A673 (cell line): ENCODE measurements around the gene ADGRG3. TPM values are rescaled to one million over a fixed set of nuclear protein-coding genes. Genes with fewer than 3 reads are reported as not detected.

ENCODE experiments used
- BruUV-seq: library from RNA; stranded (reverse); fragments of 400-500 nt; replicated peaks from 2 replicates; lab custom pipeline; 2021; lab: Mats Ljungman, UMichigan
- CTCF ChIA-PET: fragments of 300-600 bp; sonication (Branson Sonifier 250); formaldehyde crosslinking; loops from one replicate; lab custom pipeline; 2022; ENCODE audit warnings: antibody characterized with exemption; lab: Charles Lee
- POLR2A ChIA-PET: fragments of 300-600 bp; sonication (Branson Sonifier 250); formaldehyde crosslinking; loops from one replicate; lab custom pipeline; 2022; ENCODE audit warnings: antibody characterized with exemption; ENCODE audit not compliant: low non-redundant PET; lab: Charles Lee
- DNase-seq: peaks from one replicate; pipeline ENCODE4 v3.0.0-alpha.2; 2015; ENCODE audit warnings: low spot score
- H3K27ac ChIP-seq: fragments of 200-600 bp; sonication (generic); 2 replicates; pipeline ENCODE4 v1.5.1; 2016; ENCODE audit warnings: mixed run types, low read depth, mild to moderate bottlenecking, mixed read lengths, antibody characterized with exemption, low read length; ENCODE audit not compliant: poor library complexity, severe bottlenecking
- H3K27me3 ChIP-seq: fragments of 200-600 bp; sonication (generic); replicated peaks from 2 replicates; pipeline ENCODE4 v1.6.1; 2017; ENCODE audit warnings: mixed run types, low read depth, mild to moderate bottlenecking, mixed read lengths, antibody characterized with exemption, low read length; ENCODE audit not compliant: insufficient read depth, poor library complexity
- H3K36me3 ChIP-seq: fragments of 200-600 bp; sonication (generic); 2 replicates; pipeline ENCODE4 v1.6.1; 2016; ENCODE audit warnings: mixed run types, mild to moderate bottlenecking, mixed read lengths, antibody characterized with exemption, low read length; ENCODE audit not compliant: insufficient read depth, poor library complexity, severe bottlenecking
- H3K4me1 ChIP-seq: fragments of 200-600 bp; sonication (generic); 2 replicates; pipeline ENCODE4 v1.6.1; 2017; ENCODE audit warnings: mixed run types, mild to moderate bottlenecking, mixed read lengths, antibody characterized with exemption, low read length; ENCODE audit not compliant: insufficient read depth, poor library complexity, severe bottlenecking
- H3K4me3 ChIP-seq: fragments of 200-600 bp; sonication (generic); 2 replicates; pipeline ENCODE4 v1.5.1; 2016; ENCODE audit warnings: low read depth, mixed run types, mild to moderate bottlenecking, mixed read lengths, low read length; ENCODE audit not compliant: poor library complexity, severe bottlenecking
- H3K9me3 ChIP-seq: fragments of 200-600 bp; sonication (generic); 2 replicates; pipeline ENCODE4 v1.6.1; 2016; ENCODE audit warnings: mixed run types, low read depth, mild to moderate bottlenecking, mixed read lengths, antibody characterized with exemption, low read length; ENCODE audit not compliant: poor library complexity, severe bottlenecking
- EZH2 ChIP-seq: fragments of 200-600 bp; sonication (generic); IDR thresholded peaks from 2 replicates; pipeline ENCODE4 v1.6.1; 2017; ENCODE audit warnings: borderline replicate concordance, low read depth, mild to moderate bottlenecking, mixed read lengths, antibody characterized with exemption, low read length; ENCODE audit not compliant: poor library complexity, severe bottlenecking
- intact Hi-C: fragments of 100-400 bp; cut with micrococcal nuclease; formaldehyde crosslinking; loops from one replicate; pipeline ENCODE4 v1.10.0; 2022; ENCODE audit not compliant: unreplicated experiment
- total RNA-seq: library from RNA; stranded (reverse); gene quantifications from 2 replicates; pipeline ENCODE4 v1.2.3, GENCODE V29; 2021
- TF ChIP-seq, protein P1 (sequence below): fragments of 300-800, 200-600 bp; sonication (generic); conservative IDR thresholded peaks from 2 replicates; pipeline ENCODE4 v1.5.1; 2017; ENCODE audit warnings: low read depth, mild to moderate bottlenecking, antibody characterized with exemption, low read length, moderate library complexity, mixed read lengths

ADGRG3 gene
- total RNA-seq, 1 experiment from 2014 or later, result not detected

DNA sequence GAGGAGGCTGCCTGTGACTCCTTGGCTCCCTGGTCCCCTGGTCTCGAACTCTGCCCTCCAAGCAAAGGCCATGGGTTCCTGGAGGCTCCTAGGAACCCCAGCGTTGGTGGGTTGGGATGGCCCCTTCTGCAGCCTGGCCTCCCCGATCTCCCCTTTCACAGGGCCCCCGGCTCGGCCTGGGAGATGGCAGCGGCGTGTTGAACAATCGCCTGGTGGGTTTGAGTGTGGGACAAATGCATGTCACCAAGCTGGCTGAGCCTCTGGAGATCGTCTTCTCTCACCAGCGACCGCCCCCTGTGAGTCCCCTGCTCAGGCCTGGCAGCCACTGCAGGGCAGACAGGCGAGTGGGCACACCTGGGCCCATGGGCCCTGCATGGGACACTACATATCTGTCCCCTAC, 10.9 kb downstream of the ADGRG3 start:
- intact Hi-C loops, result no loop called here
- POLR2A ChIA-PET, result no interaction called here
- Histone ChIP-seq H3K27ac (no peak overlapping the region), H3K4me3 (no peak overlapping the region), H3K4me1 (peaks cover 3% of the 10 kb centered on the region), H3K27me3 (no peaks in the 10 kb centered on the region), H3K36me3 (no peaks in the 10 kb centered on the region), H3K9me3 (no peaks in the 10 kb centered on the region)
- no peak for DNase-seq
- no TSS peak for BruUV-seq
- CTCF ChIA-PET, result no interaction called here
- TF ChIP-seq, protein P1, sequence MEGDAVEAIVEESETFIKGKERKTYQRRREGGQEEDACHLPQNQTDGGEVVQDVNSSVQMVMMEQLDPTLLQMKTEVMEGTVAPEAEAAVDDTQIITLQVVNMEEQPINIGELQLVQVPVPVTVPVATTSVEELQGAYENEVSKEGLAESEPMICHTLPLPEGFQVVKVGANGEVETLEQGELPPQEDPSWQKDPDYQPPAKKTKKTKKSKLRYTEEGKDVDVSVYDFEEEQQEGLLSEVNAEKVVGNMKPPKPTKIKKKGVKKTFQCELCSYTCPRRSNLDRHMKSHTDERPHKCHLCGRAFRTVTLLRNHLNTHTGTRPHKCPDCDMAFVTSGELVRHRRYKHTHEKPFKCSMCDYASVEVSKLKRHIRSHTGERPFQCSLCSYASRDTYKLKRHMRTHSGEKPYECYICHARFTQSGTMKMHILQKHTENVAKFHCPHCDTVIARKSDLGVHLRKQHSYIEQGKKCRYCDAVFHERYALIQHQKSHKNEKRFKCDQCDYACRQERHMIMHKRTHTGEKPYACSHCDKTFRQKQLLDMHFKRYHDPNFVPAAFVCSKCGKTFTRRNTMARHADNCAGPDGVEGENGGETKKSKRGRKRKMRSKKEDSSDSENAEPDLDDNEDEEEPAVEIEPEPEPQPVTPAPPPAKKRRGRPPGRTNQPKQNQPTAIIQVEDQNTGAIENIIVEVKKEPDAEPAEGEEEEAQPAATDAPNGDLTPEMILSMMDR, result no peak
- TF ChIP-seq EZH2, result no peak

- Histone ChIP-seq H3K27ac (no peak overlapping the region), H3K36me3 (no peaks in the 10 kb centered on the region), H3K9me3 (no peaks in the 10 kb centered on the region), H3K4me1 (peaks cover 3% of the 10 kb centered on the region), H3K27me3 (no peaks in the 10 kb centered on the region), H3K4me3 (no peak overlapping the region)
- no peak for DNase-seq
- ChIA-PET POLR2A (no interaction called here), CTCF (no interaction called here)
- intact Hi-C loops, result no loop called here
- TF ChIP-seq, protein P1, result no peak
- TF ChIP-seq EZH2, result no peak
- no TSS peak for BruUV-seq
Observed at GRCh38 chr16:57679767-57680482, 11.8 kb downstream of the ADGRG3 start.

DNA sequence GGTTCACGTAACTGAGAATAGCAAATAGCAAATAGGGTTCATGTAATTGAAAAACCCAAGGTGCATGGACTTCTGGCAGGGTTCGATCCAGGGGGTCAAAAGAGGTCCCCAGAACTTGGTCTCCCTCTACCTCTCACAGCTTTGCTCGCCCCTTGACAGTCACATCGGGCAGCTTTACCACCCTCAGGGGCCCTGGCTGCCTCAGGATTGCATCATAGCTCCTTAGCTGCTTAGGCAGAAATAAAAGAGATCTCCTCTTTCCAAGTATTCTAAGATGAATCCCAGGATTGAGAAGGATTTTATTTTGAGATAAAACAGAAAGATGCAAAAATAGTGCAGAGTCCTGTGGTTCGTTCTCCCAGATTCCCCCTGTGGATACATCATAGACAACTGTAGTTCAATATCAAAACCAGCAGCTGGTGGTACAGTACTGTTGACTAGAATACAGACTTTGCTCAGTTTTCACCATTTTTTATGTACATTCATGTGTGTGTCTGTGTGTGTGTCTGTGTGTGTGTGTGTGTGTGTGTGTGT, 12.8 kb downstream of the ADGRG3 start:
- Histone ChIP-seq H3K4me1 (peaks cover 3% of the 10 kb centered on the region), H3K4me3 (no peak overlapping the region), H3K27ac (no peak overlapping the region), H3K27me3 (no peaks in the 10 kb centered on the region), H3K9me3 (no peaks in the 10 kb centered on the region), H3K36me3 (no peaks in the 10 kb centered on the region)
- no TSS peak for BruUV-seq
- ChIA-PET CTCF (no interaction called here), POLR2A (no interaction called here)
- TF ChIP-seq, protein P1, result no peak
- TF ChIP-seq EZH2, result no peak
- DNase-seq, result no peak
- intact Hi-C loops, result no loop called here
